Retinal pigment epithelial cell (primary cell): ENCODE results near the gene SCAPER.
A peak's percentile ranks its signal among the peaks of the same experiment; 100 is the strongest.

Source experiments
- DNase-seq: peaks from one replicate; pipeline ENCODE4 v3.0.0-alpha.2; 2010; ENCODE audit warnings: low read depth
- H3K4me3 ChIP-seq: 2 replicates; pipeline ENCODE4 v1.5.1; 2011; ENCODE audit warnings: mild to moderate bottlenecking, low read length, control low read depth, moderate library complexity
- TF ChIP-seq, protein P1 (sequence below): conservative IDR thresholded peaks from 2 replicates; pipeline ENCODE4 v1.5.1; 2011; ENCODE audit warnings: low read depth, low read length, control low read depth, inconsistent platforms

The SCAPER gene

GRCh38 chr15:76501726-76502125 lies 403.4 kb downstream of the SCAPER start:
- peak; percentile 20 for DNase-seq
- TF ChIP-seq, protein P1, sequence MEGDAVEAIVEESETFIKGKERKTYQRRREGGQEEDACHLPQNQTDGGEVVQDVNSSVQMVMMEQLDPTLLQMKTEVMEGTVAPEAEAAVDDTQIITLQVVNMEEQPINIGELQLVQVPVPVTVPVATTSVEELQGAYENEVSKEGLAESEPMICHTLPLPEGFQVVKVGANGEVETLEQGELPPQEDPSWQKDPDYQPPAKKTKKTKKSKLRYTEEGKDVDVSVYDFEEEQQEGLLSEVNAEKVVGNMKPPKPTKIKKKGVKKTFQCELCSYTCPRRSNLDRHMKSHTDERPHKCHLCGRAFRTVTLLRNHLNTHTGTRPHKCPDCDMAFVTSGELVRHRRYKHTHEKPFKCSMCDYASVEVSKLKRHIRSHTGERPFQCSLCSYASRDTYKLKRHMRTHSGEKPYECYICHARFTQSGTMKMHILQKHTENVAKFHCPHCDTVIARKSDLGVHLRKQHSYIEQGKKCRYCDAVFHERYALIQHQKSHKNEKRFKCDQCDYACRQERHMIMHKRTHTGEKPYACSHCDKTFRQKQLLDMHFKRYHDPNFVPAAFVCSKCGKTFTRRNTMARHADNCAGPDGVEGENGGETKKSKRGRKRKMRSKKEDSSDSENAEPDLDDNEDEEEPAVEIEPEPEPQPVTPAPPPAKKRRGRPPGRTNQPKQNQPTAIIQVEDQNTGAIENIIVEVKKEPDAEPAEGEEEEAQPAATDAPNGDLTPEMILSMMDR: no peak
- no peak overlapping the region for H3K4me3 ChIP-seq

DNA sequence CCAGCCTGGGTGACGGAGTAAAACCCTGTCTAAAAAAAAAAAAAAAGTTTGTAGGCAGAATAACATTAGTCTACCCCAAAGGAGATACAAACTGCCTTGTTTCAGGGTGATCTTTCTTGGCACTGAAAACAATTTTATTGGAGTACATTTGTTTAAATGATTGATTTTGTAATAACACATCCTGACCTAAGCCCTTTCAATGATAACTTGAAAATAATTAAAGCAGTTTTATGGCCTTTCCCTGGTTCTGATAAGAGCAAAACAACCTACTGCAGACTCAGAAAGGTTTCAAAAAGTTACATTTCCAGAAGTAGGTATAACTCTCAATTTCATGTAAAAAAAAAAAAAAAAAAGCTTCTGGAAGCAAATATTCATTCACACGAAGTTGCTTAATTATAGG lies 404.1 kb downstream of the SCAPER start:
- TF ChIP-seq, protein P1: no peak
- no peak for DNase-seq
- no peak overlapping the region for H3K4me3 ChIP-seq

DNA sequence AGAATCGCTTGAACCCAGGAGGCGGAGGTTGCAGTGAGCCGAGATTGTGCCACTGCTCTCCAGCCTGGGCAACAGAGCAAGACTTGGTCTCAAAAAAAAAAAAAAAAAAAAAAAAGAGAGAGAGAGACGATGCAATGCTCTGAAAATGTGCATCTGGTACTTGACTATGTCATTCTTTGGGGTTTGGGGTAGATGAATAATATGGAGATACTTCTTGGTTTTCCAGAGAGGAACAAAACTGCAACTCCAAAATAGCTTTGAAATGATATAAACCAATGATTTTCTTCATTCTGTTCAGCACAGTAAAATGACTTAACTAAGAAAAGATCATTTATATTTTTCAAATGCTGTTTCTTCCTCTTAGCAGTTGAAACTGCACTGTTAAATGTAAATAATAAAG lies 409.7 kb downstream of the SCAPER start:
- TF ChIP-seq, protein P1: no peak
- H3K4me3 ChIP-seq: no peak overlapping the region
- DNase-seq: no peak

- no peak for DNase-seq
- TF ChIP-seq, protein P1: no peak
- H3K4me3 ChIP-seq: no peak overlapping the region
Observed at GRCh38 chr15:76492538-76492937, 412.6 kb downstream of the SCAPER start.

- DNase-seq: no peak
- TF ChIP-seq, protein P1: no peak
- no peak overlapping the region for H3K4me3 ChIP-seq
Observed at GRCh38 chr15:76483752-76484151, 421.4 kb downstream of the SCAPER start.

DNA sequence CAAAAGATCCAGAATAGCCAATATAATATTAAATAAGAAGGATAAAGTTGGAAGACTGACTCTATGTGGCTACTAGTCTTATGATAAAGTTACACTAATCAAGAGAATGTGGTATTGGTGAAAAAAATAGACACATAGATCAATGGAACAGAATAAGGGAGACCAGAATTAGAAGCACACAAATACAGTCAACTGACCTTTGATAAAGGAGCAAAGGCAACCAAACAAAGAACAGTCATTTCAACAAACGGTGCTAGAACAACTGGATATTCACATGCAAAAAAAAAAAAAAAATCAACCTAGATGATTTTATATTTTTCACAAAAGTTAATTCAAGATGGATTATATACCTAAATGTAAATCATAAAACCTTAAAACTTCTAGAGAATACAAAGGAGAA lies 422.1 kb downstream of the SCAPER start:
- TF ChIP-seq, protein P1: no peak
- no peak for DNase-seq
- no peak overlapping the region for H3K4me3 ChIP-seq

GRCh38 chr15:76480267-76480666 lies 424.9 kb downstream of the SCAPER start:
- no peak for DNase-seq
- TF ChIP-seq, protein P1: no peak

More at GRCh38 chr15:76480267-76480666, 424.9 kb downstream of the SCAPER start:
- H3K4me3 ChIP-seq: no peak overlapping the region
